PFSK-1 (cell line): ENCODE data around the gene RAD21L1.

Experiments
- POLR2AphosphoS5 ChIP-seq: IDR thresholded peaks from 2 replicates; pipeline ENCODE4 v1.6.1; 2012; ENCODE audit warnings: low read depth, mild to moderate bottlenecking, control low read depth, low read length, moderate library complexity
- SIN3A ChIP-seq: IDR thresholded peaks from 2 replicates; pipeline ENCODE4 v1.6.1; 2012; ENCODE audit warnings: mild to moderate bottlenecking, low read length, moderate library complexity, borderline replicate concordance; ENCODE audit not compliant: insufficient read depth

- TF ChIP-seq POLR2AphosphoS5 (no peak), SIN3A (no peak)
Measured at GRCh38 chr20:1191299-1191698, 34.5 kb upstream of the RAD21L1 start.
